ENCODE data around the gene BTN1A1.

The BTN1A1 gene

GRCh38 chr6:26514984-26515383, 14.9 kb downstream of the BTN1A1 start:
- Histone ChIP-seq H3F3A (ENCODE audit: insufficient read depth, low read length) (no peaks in the 10 kb centered on the region), H3K9me2 (replicated peaks; ENCODE audit: insufficient read depth, low read length) (no peaks in the 10 kb centered on the region), H2AFZ (ENCODE audit: low read length) (no peak overlapping the region), H3K79me2 (ENCODE audit: low read length) (no peaks in the 10 kb centered on the region), H3K36me3 (replicated peaks; ENCODE audit: insufficient read depth, low read length) (no peaks in the 10 kb centered on the region), H3K4me3 (ENCODE audit: low read length) (no peak overlapping the region), H3K27me3 (replicated peaks; ENCODE audit: insufficient read depth, low read length) (no peaks in the 10 kb centered on the region), H3K9ac (ENCODE audit: low read length) (no peak overlapping the region), H3K27ac (ENCODE audit: low read length) (no peak overlapping the region), H3K4me2 (ENCODE audit: low read depth, low read length) (no peak overlapping the region), H3K9me3 (replicated peaks; ENCODE audit: insufficient read depth, low read length) (no peaks in the 10 kb centered on the region), H3K4me1 (ENCODE audit: low read length) (peaks cover 1% of the 10 kb centered on the region), H4K20me1 (ENCODE audit: insufficient read depth, low read length) (no peaks in the 10 kb centered on the region)
- DNase-seq = no peak
- TF ChIP-seq CTCF (IDR thresholded peaks at IDR 0.05; ENCODE audit: low read length) (no peak), EZH2phosphoT487 (IDR thresholded peaks at IDR 0.05; ENCODE audit: low read length) (no peak), EZH2 (optimal IDR thresholded peaks at IDR 0.05; ENCODE audit: low read depth, low read length) (no peak)

- TF ChIP-seq CTCF (IDR thresholded peaks at IDR 0.05; ENCODE audit: low read length) (no peak), EZH2phosphoT487 (IDR thresholded peaks at IDR 0.05; ENCODE audit: low read length) (no peak), EZH2 (optimal IDR thresholded peaks at IDR 0.05; ENCODE audit: low read depth, low read length) (no peak)
- Histone ChIP-seq H3K27me3 (replicated peaks; ENCODE audit: insufficient read depth, low read length) (no peaks in the 10 kb centered on the region), H3K4me3 (ENCODE audit: low read length) (no peak overlapping the region), H3K9me3 (replicated peaks; ENCODE audit: insufficient read depth, low read length) (no peaks in the 10 kb centered on the region), H3K36me3 (replicated peaks; ENCODE audit: insufficient read depth, low read length) (no peaks in the 10 kb centered on the region), H4K20me1 (ENCODE audit: insufficient read depth, low read length) (no peaks in the 10 kb centered on the region), H3K27ac (ENCODE audit: low read length) (no peak overlapping the region), H2AFZ (ENCODE audit: low read length) (no peak overlapping the region), H3F3A (ENCODE audit: insufficient read depth, low read length) (peaks cover 9% of the 10 kb centered on the region), H3K9ac (ENCODE audit: low read length) (no peak overlapping the region), H3K79me2 (ENCODE audit: low read length) (no peaks in the 10 kb centered on the region), H3K4me2 (ENCODE audit: low read depth, low read length) (no peak overlapping the region), H3K4me1 (ENCODE audit: low read length) (peaks cover 7% of the 10 kb centered on the region), H3K9me2 (replicated peaks; ENCODE audit: insufficient read depth, low read length) (no peaks in the 10 kb centered on the region)
- no peak for DNase-seq
Measured at GRCh38 chr6:26516481-26517427, 16.7 kb downstream of the BTN1A1 start.

DNA sequence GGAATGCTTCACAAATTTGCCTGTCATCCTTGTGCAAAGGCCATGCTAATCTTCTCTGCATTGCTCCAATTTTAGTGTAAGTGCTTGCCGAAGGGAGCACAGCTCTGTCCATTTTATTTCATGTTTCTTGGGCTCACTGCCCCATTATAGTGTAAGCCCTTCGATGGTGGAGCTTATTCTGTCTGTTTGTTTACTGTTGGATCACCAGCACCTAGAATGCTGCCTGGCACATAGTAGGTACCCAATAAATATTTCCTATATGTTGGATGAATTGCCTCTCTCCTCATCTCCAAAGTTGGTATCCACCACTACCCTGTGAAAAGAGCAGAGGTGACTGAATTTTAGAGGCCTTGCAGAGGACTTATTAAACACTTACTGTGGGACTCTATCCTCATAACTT, 19.3 kb downstream of the BTN1A1 start:
- no peaks in the 10 kb centered on the region for H3K27me3 ChIP-seq (replicated peaks; ENCODE audit: insufficient read depth, low read length)
- H3K4me2 ChIP-seq (ENCODE audit: low read depth, low read length) = no peak overlapping the region
- H2AFZ ChIP-seq (ENCODE audit: low read length) = no peak overlapping the region
- no peak overlapping the region for H3K27ac ChIP-seq (ENCODE audit: low read length)
- no peaks in the 10 kb centered on the region for H4K20me1 ChIP-seq (ENCODE audit: insufficient read depth, low read length)
- peaks cover 7% of the 10 kb centered on the region for H3K4me1 ChIP-seq (ENCODE audit: low read length)
- no peak overlapping the region for H3K4me3 ChIP-seq (ENCODE audit: low read length)
- no peak overlapping the region for H3K9ac ChIP-seq (ENCODE audit: low read length)
- no peaks in the 10 kb centered on the region for H3K36me3 ChIP-seq (replicated peaks; ENCODE audit: insufficient read depth, low read length)
- no peaks in the 10 kb centered on the region for H3K9me2 ChIP-seq (replicated peaks; ENCODE audit: insufficient read depth, low read length)
- DNase-seq = no peak
- TF ChIP-seq EZH2phosphoT487 (IDR thresholded peaks at IDR 0.05; ENCODE audit: low read length) (no peak), EZH2 (optimal IDR thresholded peaks at IDR 0.05; ENCODE audit: low read depth, low read length) (no peak), CTCF (IDR thresholded peaks at IDR 0.05; ENCODE audit: low read length) (no peak)
- H3K79me2 ChIP-seq (ENCODE audit: low read length) = no peaks in the 10 kb centered on the region
- no peaks in the 10 kb centered on the region for H3K9me3 ChIP-seq (replicated peaks; ENCODE audit: insufficient read depth, low read length)
- H3F3A ChIP-seq (ENCODE audit: insufficient read depth, low read length) = peaks cover 9% of the 10 kb centered on the region

Data from MM.1S (cell line).